Osteoblast (primary cell): ENCODE results near the gene BICD1. TPM values are rescaled to one million over a fixed set of nuclear protein-coding genes. Genes with fewer than 3 reads are reported as not detected.
A peak's percentile ranks its signal among the peaks of the same experiment; 100 is the strongest.

ENCODE experiments used
- DNase-seq: peaks from one replicate; pipeline ENCODE4 v3.0.0; 2011; ENCODE audit warnings: low spot score, mixed read lengths; ENCODE audit not compliant: insufficient read length; ENCODE audit errors: missing footprints
- H2AFZ ChIP-seq: 2 replicates; pipeline ENCODE4 v1.6.0; 2011; ENCODE audit warnings: mild to moderate bottlenecking, low read length
- H3K27ac ChIP-seq: 2 replicates; pipeline ENCODE4 v1.5.1; 2011; ENCODE audit warnings: mild to moderate bottlenecking, low read depth, low read length, moderate library complexity
- H3K27me3 ChIP-seq: 2 replicates; pipeline ENCODE4 v1.6.0; 2012; ENCODE audit warnings: mild to moderate bottlenecking, control low read depth, inconsistent platforms, low read length, moderate library complexity; ENCODE audit not compliant: insufficient read depth
- H3K36me3 ChIP-seq: 2 replicates; pipeline ENCODE4 v1.5.1; 2011; ENCODE audit warnings: mild to moderate bottlenecking, low read length, control low read depth, moderate library complexity; ENCODE audit not compliant: insufficient read depth
- H3K4me1 ChIP-seq: 2 replicates; pipeline ENCODE4 v1.5.1; 2011; ENCODE audit warnings: mild to moderate bottlenecking, low read length, control low read depth, moderate library complexity; ENCODE audit not compliant: insufficient read depth
- H3K4me2 ChIP-seq: 2 replicates; pipeline ENCODE4 v1.6.0; 2011; ENCODE audit warnings: mild to moderate bottlenecking, low read length; ENCODE audit not compliant: insufficient read depth
- H3K4me3 ChIP-seq: fragments of 200-600 bp; sonication (generic); 3 replicates; pipeline ENCODE4 v1.5.1; 2012; ENCODE audit warnings: mild to moderate bottlenecking, low read length, inconsistent platforms; ENCODE audit not compliant: insufficient read depth
- H3K79me2 ChIP-seq: 2 replicates; pipeline ENCODE4 v1.6.0; 2012; ENCODE audit warnings: mild to moderate bottlenecking, low read length, control low read depth, inconsistent platforms; ENCODE audit not compliant: insufficient read depth
- H3K9me3 ChIP-seq: 2 replicates; pipeline ENCODE4 v1.5.1; 2011; ENCODE audit warnings: low read depth, low read length, control low read depth
- H4K20me1 ChIP-seq: 2 replicates; pipeline ENCODE4 v1.6.0; 2012; ENCODE audit warnings: mild to moderate bottlenecking, low read length, control low read depth; ENCODE audit not compliant: insufficient read depth
- total RNA-seq: library from RNA; depleted of rRNA; stranded (reverse); fragments of >200 nt; gene quantifications from 2 replicates; pipeline ENCODE4 v1.2.3, GENCODE V29; 2012
- TF ChIP-seq, protein P1 (sequence below): IDR thresholded peaks from 2 replicates; pipeline ENCODE4 v1.5.1; 2011; ENCODE audit warnings: mild to moderate bottlenecking, low read depth, low read length, moderate library complexity; ENCODE audit errors: extremely low read depth

Gene BICD1
- total RNA-seq, 1 donor, result 21.0 TPM

DNA sequence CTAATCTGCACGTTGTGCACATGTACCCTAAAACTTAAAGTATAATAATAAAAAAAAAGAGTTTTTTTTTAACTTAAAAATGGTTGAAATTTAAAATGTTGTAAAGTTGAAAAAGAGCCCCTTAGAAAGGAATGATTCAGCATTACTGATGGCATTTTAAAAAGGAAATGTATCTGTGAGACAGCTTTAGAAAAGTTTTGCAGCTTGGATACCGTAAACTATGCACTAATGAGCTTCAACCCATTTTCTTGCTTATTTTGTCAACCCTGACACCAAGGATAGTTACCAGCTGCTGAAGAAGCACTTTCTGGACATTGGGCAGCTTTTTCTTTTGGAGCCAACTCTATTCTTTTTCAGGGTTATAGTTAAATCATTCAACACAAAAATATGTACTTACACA, 4.3 kb downstream of the BICD1 start:
- Histone ChIP-seq H3K4me3 (no peak overlapping the region), H3K79me2 (peaks cover 60% of the 10 kb centered on the region)
- TF ChIP-seq, protein P1, sequence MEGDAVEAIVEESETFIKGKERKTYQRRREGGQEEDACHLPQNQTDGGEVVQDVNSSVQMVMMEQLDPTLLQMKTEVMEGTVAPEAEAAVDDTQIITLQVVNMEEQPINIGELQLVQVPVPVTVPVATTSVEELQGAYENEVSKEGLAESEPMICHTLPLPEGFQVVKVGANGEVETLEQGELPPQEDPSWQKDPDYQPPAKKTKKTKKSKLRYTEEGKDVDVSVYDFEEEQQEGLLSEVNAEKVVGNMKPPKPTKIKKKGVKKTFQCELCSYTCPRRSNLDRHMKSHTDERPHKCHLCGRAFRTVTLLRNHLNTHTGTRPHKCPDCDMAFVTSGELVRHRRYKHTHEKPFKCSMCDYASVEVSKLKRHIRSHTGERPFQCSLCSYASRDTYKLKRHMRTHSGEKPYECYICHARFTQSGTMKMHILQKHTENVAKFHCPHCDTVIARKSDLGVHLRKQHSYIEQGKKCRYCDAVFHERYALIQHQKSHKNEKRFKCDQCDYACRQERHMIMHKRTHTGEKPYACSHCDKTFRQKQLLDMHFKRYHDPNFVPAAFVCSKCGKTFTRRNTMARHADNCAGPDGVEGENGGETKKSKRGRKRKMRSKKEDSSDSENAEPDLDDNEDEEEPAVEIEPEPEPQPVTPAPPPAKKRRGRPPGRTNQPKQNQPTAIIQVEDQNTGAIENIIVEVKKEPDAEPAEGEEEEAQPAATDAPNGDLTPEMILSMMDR, result no peak

DNA sequence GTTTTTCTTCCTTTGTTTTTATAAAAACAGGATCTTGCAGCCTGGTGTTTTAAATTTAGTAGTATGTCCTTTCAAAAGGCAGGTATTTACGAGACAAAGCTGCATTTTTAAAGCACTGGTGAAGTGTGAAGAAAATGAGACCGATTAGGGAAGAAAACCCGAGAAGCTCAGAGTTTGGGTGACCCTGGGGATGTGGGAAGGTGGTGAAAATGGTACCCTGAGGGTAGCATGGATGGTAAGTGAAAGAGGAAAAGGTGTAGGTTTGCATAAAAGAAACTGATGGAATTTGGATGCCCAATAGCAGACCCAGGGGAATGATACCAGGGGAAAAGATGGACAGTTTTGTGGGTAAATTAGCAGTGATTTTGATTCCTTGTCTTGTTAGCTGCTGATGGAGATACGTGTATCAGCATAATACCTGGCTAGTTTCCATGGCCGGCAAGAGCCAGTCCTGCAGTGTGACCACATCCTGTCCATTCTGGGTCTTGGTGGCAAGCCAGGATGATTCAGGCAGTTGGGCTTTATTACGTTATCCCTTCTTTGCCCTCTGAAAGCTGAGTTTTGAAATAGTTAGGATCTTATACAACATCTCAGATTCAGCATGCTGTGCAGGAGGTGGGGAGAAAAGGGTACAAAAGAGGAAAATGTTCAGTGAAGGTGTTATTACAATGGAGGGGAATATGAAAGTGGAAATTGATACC, 8.9 kb downstream of the BICD1 start:
- Histone ChIP-seq H4K20me1 (peaks cover 9% of the 10 kb centered on the region), H3K79me2 (peaks cover 70% of the 10 kb centered on the region), H3K9me3 (no peaks in the 10 kb centered on the region), H3K27me3 (no peaks in the 10 kb centered on the region), H2AFZ (peak overlapping the region; percentile 28), H3K4me2 (peak overlapping the region; percentile 78), H3K4me1 (peaks cover 45% of the 10 kb centered on the region), H3K27ac (peak overlapping the region; percentile 84), H3K4me3 (peak overlapping the region; percentile 38), H3K36me3 (peaks cover 31% of the 10 kb centered on the region)
- TF ChIP-seq, protein P1, result no peak
- DNase-seq, result peak; percentile 96

More for the DNA sequence above, 4.3 kb downstream of the BICD1 start:
- no peaks in the 10 kb centered on the region for H3K27me3 ChIP-seq
- peaks cover 20% of the 10 kb centered on the region for H3K36me3 ChIP-seq
- no peak for DNase-seq
- no peaks in the 10 kb centered on the region for H3K9me3 ChIP-seq
- peak overlapping the region; percentile 21 for H3K4me2 ChIP-seq
- H3K27ac ChIP-seq, result no peak overlapping the region
- H2AFZ ChIP-seq, result no peak overlapping the region
- peaks cover 13% of the 10 kb centered on the region for H4K20me1 ChIP-seq
- peaks cover 40% of the 10 kb centered on the region for H3K4me1 ChIP-seq

GRCh38 chr12:32116897-32117296, 10.2 kb downstream of the BICD1 start:
- peaks cover 78% of the 10 kb centered on the region for H3K79me2 ChIP-seq

GRCh38 chr12:32117316-32117715, 10.7 kb downstream of the BICD1 start:
- TF ChIP-seq, protein P1, result no peak
- Histone ChIP-seq H3K4me2 (peak overlapping the region; percentile 34), H3K4me3 (no peak overlapping the region), H2AFZ (no peak overlapping the region), H3K4me1 (peaks cover 42% of the 10 kb centered on the region), H3K27ac (peak overlapping the region; percentile 84), H3K79me2 (peaks cover 77% of the 10 kb centered on the region), H4K20me1 (peaks cover 9% of the 10 kb centered on the region), H3K36me3 (peaks cover 23% of the 10 kb centered on the region), H3K27me3 (no peaks in the 10 kb centered on the region), H3K9me3 (no peaks in the 10 kb centered on the region)
- DNase-seq, result no peak

More at GRCh38 chr12:32116897-32117296, 10.2 kb downstream of the BICD1 start:
- peaks cover 42% of the 10 kb centered on the region for H3K4me1 ChIP-seq
- peak overlapping the region; percentile 34 for H3K4me2 ChIP-seq
- no peaks in the 10 kb centered on the region for H3K9me3 ChIP-seq
- peak overlapping the region; percentile 84 for H3K27ac ChIP-seq
- no peak overlapping the region for H2AFZ ChIP-seq
- H3K27me3 ChIP-seq, result no peaks in the 10 kb centered on the region
- H3K4me3 ChIP-seq, result no peak overlapping the region
- DNase-seq, result no peak
- TF ChIP-seq, protein P1, result no peak
- H4K20me1 ChIP-seq, result peaks cover 9% of the 10 kb centered on the region
- H3K36me3 ChIP-seq, result peaks cover 27% of the 10 kb centered on the region
